Upper lobe of right lung (tissue), 1 donor: Measurements from ENCODE around the gene PHF8. TPM values are rescaled to one million over a fixed set of nuclear protein-coding genes. Genes with fewer than 3 reads are reported as not detected.

Source experiments
- ATAC-seq: fragments of 200-7000 bp; cut with Tn5 transposase; one replicate; pipeline ENCODE4 v1.9.1; 2020; ENCODE audit warnings: mild to moderate bottlenecking, moderate library complexity
- DNase-seq: peaks from one replicate; pipeline ENCODE4 v3.0.0-alpha.2; 2020
- H3K27ac ChIP-seq: fragments of 200-600 bp; one replicate; pipeline ENCODE4 v1.8.0; 2022
- H3K27me3 ChIP-seq: fragments of 200-600 bp; one replicate; pipeline ENCODE4 v1.8.0; 2022; ENCODE audit warnings: mild to moderate bottlenecking
- H3K36me3 ChIP-seq: fragments of 200-600 bp; one replicate; pipeline ENCODE4 v1.8.0; 2022
- H3K4me1 ChIP-seq: fragments of 200-600 bp; one replicate; pipeline ENCODE4 v1.8.0; 2022
- H3K4me3 ChIP-seq: fragments of 200-600 bp; one replicate; pipeline ENCODE4 v1.8.0; 2022; ENCODE audit warnings: mild to moderate bottlenecking
- H3K9me3 ChIP-seq: fragments of 200-600 bp; one replicate; pipeline ENCODE4 v1.8.0; 2022
- CTCF ChIP-seq: fragments of 200-600 bp; IDR thresholded peaks from one replicate; pipeline ENCODE4 v1.8.0; 2022; ENCODE audit warnings: antibody characterized with exemption
- intact Hi-C: fragments of 100-400 bp; cut with DNase I; formaldehyde crosslinking; loops from one replicate; pipeline ENCODE4 v1.11.0; 2022
- total RNA-seq: library from RNA; stranded (reverse); fragmentation: NEBNext Ultra II Directional; extraction: Animal tissue kit (Norgen Biotek cat#: 25700); gene quantifications from one replicate; pipeline ENCODE4 v1.2.1, GENCODE V29; 2021
- donor health status: DM: no; HTN: yes; CAD: no; lungs with severe emphysema.

Gene PHF8
- total RNA-seq, 1 donor from 2014 or later = 28.5 TPM

GRCh38 chrX:54024350-54024749 lies 19.9 kb downstream of the PHF8 start:
- DNase-seq (no peak), ATAC-seq (no peak)
- no peaks in the 10 kb centered on the region for H3K4me1 ChIP-seq
- H3K9me3 ChIP-seq = no peaks in the 10 kb centered on the region
- H3K36me3 ChIP-seq = peaks cover 12% of the 10 kb centered on the region
- intact Hi-C loops = no loop called here
- no peak overlapping the region for H3K27ac ChIP-seq
- no peaks in the 10 kb centered on the region for H3K27me3 ChIP-seq
- no peak overlapping the region for H3K4me3 ChIP-seq
- no peak for TF ChIP-seq CTCF

- intact Hi-C loops = no loop called here
- H3K36me3 ChIP-seq = peaks cover 43% of the 10 kb centered on the region
- ATAC-seq = no peak
Observed at GRCh38 chrX:54012830-54013500, 31.3 kb downstream of the PHF8 start.

DNA sequence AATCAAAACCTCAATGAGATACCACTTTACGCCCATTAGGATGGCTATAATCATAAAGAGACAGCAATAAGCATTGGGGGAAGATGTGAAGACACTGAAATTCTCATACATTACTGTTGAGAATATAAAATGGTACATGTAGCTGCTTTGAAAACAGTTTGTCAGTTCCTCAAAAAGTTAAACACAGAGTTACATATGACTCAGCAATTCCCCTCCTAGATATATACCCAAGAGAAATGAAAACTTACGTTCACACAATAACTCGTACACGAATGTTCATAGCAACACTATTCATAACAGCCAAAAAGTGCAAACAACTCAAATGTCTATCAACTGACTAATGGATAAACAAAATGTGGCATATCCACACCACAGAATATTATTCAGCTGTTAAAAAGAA lies 36.6 kb downstream of the PHF8 start:
- no peak for ATAC-seq
- no peak for DNase-seq
- no peaks in the 10 kb centered on the region for H3K9me3 ChIP-seq
- H3K27ac ChIP-seq = no peak overlapping the region
- no peak for TF ChIP-seq CTCF
- intact Hi-C loops = no loop called here
- H3K27me3 ChIP-seq = no peaks in the 10 kb centered on the region
- H3K36me3 ChIP-seq = peaks cover 14% of the 10 kb centered on the region
- H3K4me1 ChIP-seq = no peaks in the 10 kb centered on the region
- no peak overlapping the region for H3K4me3 ChIP-seq

More at GRCh38 chrX:54012830-54013500, 31.3 kb downstream of the PHF8 start:
- Histone ChIP-seq H3K4me3 (no peak overlapping the region), H3K4me1 (no peaks in the 10 kb centered on the region), H3K9me3 (no peaks in the 10 kb centered on the region), H3K27me3 (no peaks in the 10 kb centered on the region), H3K27ac (no peak overlapping the region)
- no peak for DNase-seq
- TF ChIP-seq CTCF = no peak

GRCh38 chrX:53997724-53998123 lies 46.5 kb downstream of the PHF8 start:
- Histone ChIP-seq H3K9me3 (no peaks in the 10 kb centered on the region), H3K4me3 (no peak overlapping the region), H3K36me3 (peaks cover 53% of the 10 kb centered on the region), H3K4me1 (no peaks in the 10 kb centered on the region), H3K27me3 (no peaks in the 10 kb centered on the region), H3K27ac (no peak overlapping the region)
- intact Hi-C loops = no loop called here
- ATAC-seq (no peak), DNase-seq (no peak)
- TF ChIP-seq CTCF = no peak

DNA sequence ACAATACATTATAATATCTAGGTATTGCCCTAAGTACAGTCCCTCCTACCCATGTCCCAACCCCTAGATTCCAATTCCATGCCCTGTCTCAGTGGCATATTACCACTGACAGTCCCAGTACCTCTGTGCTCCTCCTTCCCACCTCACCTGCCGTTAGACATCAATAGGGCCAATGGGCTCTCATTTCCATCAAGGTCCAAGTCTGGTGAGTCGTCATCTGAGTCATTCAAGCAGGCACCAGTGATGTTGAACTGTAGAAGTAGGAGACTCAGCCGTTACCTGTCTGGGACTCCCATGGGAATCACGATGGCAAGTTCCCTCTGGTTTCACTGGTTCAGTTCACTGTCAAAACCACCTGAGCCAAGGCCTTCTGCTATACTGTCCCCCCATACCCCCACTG lies 51.7 kb downstream of the PHF8 start:
- intact Hi-C loops = no loop called here

More for the DNA sequence above, 51.7 kb downstream of the PHF8 start:
- DNase-seq = no peak
- Histone ChIP-seq H3K36me3 (peaks cover 19% of the 10 kb centered on the region), H3K9me3 (no peaks in the 10 kb centered on the region), H3K27ac (no peak overlapping the region), H3K4me1 (no peaks in the 10 kb centered on the region), H3K27me3 (no peaks in the 10 kb centered on the region), H3K4me3 (no peak overlapping the region)
- no peak for ATAC-seq
- no peak for TF ChIP-seq CTCF
